ENCODE data around the gene PIGU. TPM values are rescaled to one million over a fixed set of nuclear protein-coding genes. Genes with fewer than 3 reads are reported as not detected.

The PIGU gene
- total RNA-seq, 1 experiment from 2014 or later: 25.0 TPM

DNA sequence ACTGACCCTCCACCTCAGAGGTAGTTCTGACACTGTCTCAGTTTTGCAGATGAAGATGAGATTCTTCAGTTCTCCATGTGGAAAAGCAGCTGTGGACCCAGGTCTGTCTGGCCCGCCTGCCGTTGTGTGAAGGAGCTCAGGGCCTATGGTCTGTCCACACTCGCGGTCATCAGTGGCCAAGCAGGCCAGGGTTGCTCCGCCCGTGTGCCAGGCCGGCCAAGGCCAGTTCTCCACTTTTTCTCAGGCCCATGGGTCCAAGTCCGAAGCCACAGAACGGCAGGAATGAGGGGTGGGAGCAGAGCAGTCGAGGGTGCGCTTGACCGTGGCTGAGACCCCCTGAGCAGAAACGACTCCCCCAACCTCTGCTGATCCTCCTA lies 127.0 kb downstream of the PIGU start:
- H3K4me1 ChIP-seq (replicated peaks; ENCODE audit: insufficient read depth): peaks cover 6% of the 10 kb centered on the region; the same call in 1 of the 2 replicates
- TSS peak; percentile 25 for BruUV-seq (replicated peaks)
- H3K36me3 ChIP-seq (ENCODE audit: low read depth): no peaks in the 10 kb centered on the region
- no peaks in the 10 kb centered on the region for H4K20me1 ChIP-seq (ENCODE audit: insufficient read depth)
- intact Hi-C loops (cut with micrococcal nuclease; ENCODE audit: unreplicated experiment): no loop called here
- no peaks in the 10 kb centered on the region for H3F3A ChIP-seq (ENCODE audit: insufficient read depth, low read depth)
- no peaks in the 10 kb centered on the region for H3K27me3 ChIP-seq (ENCODE audit: insufficient read depth, low read depth)
- H3K27ac ChIP-seq: no peak overlapping the region
- no peaks in the 10 kb centered on the region for H3K9me2 ChIP-seq (ENCODE audit: insufficient read depth)
- ChIA-PET CTCF (interaction anchor here (0.6 kb wide), 1 partner anchor 636 kb away, joined by 4 read pairs; no protein-coding TSS in a partner anchor), POLR2A (ENCODE audit: unreplicated experiment) (no interaction called here)
- DNase-seq: no peak
- no peak overlapping the region for H2AFZ ChIP-seq
- no peak overlapping the region for H3K4me2 ChIP-seq
- H3K4me3 ChIP-seq: no peak overlapping the region
- H3K79me2 ChIP-seq (ENCODE audit: low read depth): no peaks in the 10 kb centered on the region
- TF ChIP-seq, protein P1, sequence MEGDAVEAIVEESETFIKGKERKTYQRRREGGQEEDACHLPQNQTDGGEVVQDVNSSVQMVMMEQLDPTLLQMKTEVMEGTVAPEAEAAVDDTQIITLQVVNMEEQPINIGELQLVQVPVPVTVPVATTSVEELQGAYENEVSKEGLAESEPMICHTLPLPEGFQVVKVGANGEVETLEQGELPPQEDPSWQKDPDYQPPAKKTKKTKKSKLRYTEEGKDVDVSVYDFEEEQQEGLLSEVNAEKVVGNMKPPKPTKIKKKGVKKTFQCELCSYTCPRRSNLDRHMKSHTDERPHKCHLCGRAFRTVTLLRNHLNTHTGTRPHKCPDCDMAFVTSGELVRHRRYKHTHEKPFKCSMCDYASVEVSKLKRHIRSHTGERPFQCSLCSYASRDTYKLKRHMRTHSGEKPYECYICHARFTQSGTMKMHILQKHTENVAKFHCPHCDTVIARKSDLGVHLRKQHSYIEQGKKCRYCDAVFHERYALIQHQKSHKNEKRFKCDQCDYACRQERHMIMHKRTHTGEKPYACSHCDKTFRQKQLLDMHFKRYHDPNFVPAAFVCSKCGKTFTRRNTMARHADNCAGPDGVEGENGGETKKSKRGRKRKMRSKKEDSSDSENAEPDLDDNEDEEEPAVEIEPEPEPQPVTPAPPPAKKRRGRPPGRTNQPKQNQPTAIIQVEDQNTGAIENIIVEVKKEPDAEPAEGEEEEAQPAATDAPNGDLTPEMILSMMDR (conservative IDR thresholded peaks at IDR 0.05): no peak
- TF ChIP-seq EZH2 (IDR thresholded peaks at IDR 0.05; ENCODE audit: low read depth): no peak
- H3K9me3 ChIP-seq (ENCODE audit: insufficient read depth, low read depth): no peaks in the 10 kb centered on the region

DNA sequence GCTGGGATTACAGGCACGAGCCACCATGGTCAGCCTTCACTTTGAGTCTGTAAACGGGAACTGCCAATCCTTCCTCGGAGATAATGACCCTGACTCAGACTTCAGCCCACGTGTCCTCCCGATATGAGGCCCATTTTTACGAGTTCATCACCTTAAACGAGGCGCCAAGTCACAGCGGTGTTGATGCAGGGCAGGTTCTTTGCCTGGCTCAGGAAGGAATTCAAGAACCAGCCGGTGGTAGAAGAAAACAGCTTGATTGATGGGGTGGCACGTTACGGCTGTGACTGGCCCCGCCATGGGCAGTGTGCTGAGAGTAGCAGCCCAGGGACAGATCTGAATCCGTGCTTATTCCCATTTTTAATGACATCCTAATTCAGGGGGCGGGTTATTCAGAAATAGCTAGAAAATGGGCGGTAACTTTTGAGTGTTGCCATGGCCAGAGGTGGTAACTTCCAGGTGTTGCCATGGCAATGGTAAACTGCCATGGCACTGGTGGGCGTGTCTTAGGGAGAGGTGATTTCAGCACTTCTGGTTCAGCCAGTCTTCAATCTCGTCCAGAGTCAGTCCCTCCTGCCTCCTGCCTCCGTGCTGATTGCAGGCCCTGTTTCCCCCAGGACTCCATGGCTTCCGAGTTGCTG lies 127.5 kb downstream of the PIGU start:
- Histone ChIP-seq H3F3A (ENCODE audit: insufficient read depth, low read depth) (no peaks in the 10 kb centered on the region), H3K79me2 (ENCODE audit: low read depth) (no peaks in the 10 kb centered on the region), H3K36me3 (ENCODE audit: low read depth) (no peaks in the 10 kb centered on the region), H3K4me1 (replicated peaks; ENCODE audit: insufficient read depth) (peaks cover 6% of the 10 kb centered on the region; the same call in 1 of the 2 replicates), H3K9me2 (ENCODE audit: insufficient read depth) (no peaks in the 10 kb centered on the region), H3K27me3 (ENCODE audit: insufficient read depth, low read depth) (no peaks in the 10 kb centered on the region), H4K20me1 (ENCODE audit: insufficient read depth) (no peaks in the 10 kb centered on the region), H3K4me2 (no peak overlapping the region), H3K27ac (no peak overlapping the region), H3K9me3 (ENCODE audit: insufficient read depth, low read depth) (no peaks in the 10 kb centered on the region), H3K4me3 (no peak overlapping the region), H2AFZ (no peak overlapping the region)
- CTCF ChIA-PET: interaction anchor here (0.6 kb wide), 1 partner anchor 636 kb away, joined by 4 read pairs; no protein-coding TSS in a partner anchor
- POLR2A ChIA-PET (ENCODE audit: unreplicated experiment): interaction anchor here (0.6 kb wide), 1 partner anchor 24 kb away, joined by 3 read pairs; no protein-coding TSS in a partner anchor
- BruUV-seq (replicated peaks): no TSS peak
- intact Hi-C loops (cut with micrococcal nuclease; ENCODE audit: unreplicated experiment): no loop called here
- TF ChIP-seq, protein P1 (conservative IDR thresholded peaks at IDR 0.05): no peak
- no peak for TF ChIP-seq EZH2 (IDR thresholded peaks at IDR 0.05; ENCODE audit: low read depth)
- DNase-seq: peak; percentile 67 to 76

DNA sequence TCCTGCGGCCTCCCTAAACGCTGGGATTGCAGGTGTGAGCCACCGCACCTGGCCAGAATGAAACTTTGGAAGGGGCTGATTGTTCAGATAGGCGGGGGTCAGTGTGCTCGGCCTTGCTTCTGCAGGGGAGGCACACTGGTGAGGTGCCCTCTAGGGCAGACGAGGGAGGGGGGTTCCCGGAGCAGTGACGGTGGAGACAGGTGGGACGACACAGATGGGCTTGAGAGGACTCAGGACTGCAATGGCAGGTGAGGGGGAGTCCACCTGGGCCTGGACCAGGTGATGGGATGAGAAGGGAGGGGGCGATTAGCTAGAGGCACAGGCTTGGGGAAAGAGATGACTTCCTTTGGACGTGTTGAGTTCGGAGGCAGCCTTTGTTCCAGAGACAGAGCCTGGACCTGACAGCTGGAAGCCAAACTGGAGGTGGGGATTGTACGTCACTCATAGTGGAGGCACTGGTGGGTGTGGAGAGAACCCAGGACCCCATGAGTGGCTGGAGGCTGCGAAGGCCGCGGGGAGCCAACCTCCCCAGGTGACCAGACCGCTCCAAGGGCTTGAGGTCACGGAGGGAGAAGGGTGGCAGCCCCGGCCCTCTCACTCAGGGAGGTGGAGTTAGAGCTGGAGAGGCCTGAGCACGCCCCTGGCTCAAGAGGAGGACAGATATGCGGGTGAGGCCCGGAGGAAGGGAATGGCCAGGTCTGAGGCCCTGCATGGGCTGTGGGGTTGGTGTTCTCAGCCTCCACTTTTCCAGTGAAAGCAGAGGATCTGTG lies 128.9 kb downstream of the PIGU start:
- Histone ChIP-seq H3F3A (ENCODE audit: insufficient read depth, low read depth) (no peaks in the 10 kb centered on the region; the same call in 1 of the 2 replicates), H3K9me3 (ENCODE audit: insufficient read depth, low read depth) (no peaks in the 10 kb centered on the region), H3K9me2 (ENCODE audit: insufficient read depth) (no peaks in the 10 kb centered on the region), H3K27ac (no peak overlapping the region), H3K36me3 (ENCODE audit: low read depth) (no peaks in the 10 kb centered on the region), H3K4me2 (no peak overlapping the region), H4K20me1 (ENCODE audit: insufficient read depth) (no peaks in the 10 kb centered on the region), H3K79me2 (ENCODE audit: low read depth) (no peaks in the 10 kb centered on the region), H2AFZ (no peak overlapping the region), H3K4me1 (replicated peaks; ENCODE audit: insufficient read depth) (peaks cover 6% of the 10 kb centered on the region; the same call in 1 of the 2 replicates), H3K27me3 (ENCODE audit: insufficient read depth, low read depth) (no peaks in the 10 kb centered on the region), H3K4me3 (no peak overlapping the region)
- BruUV-seq (replicated peaks): no TSS peak
- DNase-seq: no peak
- ChIA-PET POLR2A (ENCODE audit: unreplicated experiment) (interaction anchor here (0.6 kb wide), 2 partner anchors 479 to 497 kb away, joined by 5 to 6 read pairs; no protein-coding TSS in a partner anchor), CTCF (interaction anchor here (0.7 kb wide), 2 partner anchors 13 to 358 kb away, joined by 3 to 20 read pairs; no protein-coding TSS in a partner anchor)
- intact Hi-C loops (cut with micrococcal nuclease; ENCODE audit: unreplicated experiment): no loop called here
- TF ChIP-seq, protein P1 (conservative IDR thresholded peaks at IDR 0.05): no peak
